Mesenchymal stem cell (in vitro differentiated cells and primary cell): ENCODE results near the gene COX10.

Experiments used
- DNase-seq: peaks from one replicate; pipeline ENCODE4 v3.0.0-alpha.2; 2013
- H2AFZ ChIP-seq: one replicate; pipeline ENCODE4 v1.6.1; 2013; ENCODE audit warnings: low read depth, mild to moderate bottlenecking, control low read depth, inconsistent platforms, low read length, moderate library complexity
- H2AK5ac ChIP-seq: 2 replicates; pipeline ENCODE4 v1.6.1; 2013; ENCODE audit warnings: low read length, moderate library complexity, mild to moderate bottlenecking, inconsistent platforms; ENCODE audit not compliant: severe bottlenecking
- H2BK120ac ChIP-seq: one replicate; pipeline ENCODE4 v1.6.1; 2013; ENCODE audit warnings: low read depth, mild to moderate bottlenecking, inconsistent platforms, low read length, moderate library complexity
- H2BK12ac ChIP-seq, 2 experiments: one replicate each; pipeline ENCODE4 v1.6.1; 2013; ENCODE audit warnings: inconsistent platforms in 2 of 2, low read length in 2 of 2, mild to moderate bottlenecking in 2 of 2, moderate library complexity in 2 of 2, control low read depth in 1 of 2
- H2BK15ac ChIP-seq: one replicate; pipeline ENCODE4 v1.6.1; 2013; ENCODE audit warnings: mild to moderate bottlenecking, low read depth, inconsistent platforms; ENCODE audit not compliant: poor library complexity, severe bottlenecking
- H2BK5ac ChIP-seq: 2 replicates; pipeline ENCODE4 v1.6.1; 2013; ENCODE audit warnings: low read depth, mild to moderate bottlenecking, low read length, control low read depth, inconsistent platforms; ENCODE audit not compliant: poor library complexity, severe bottlenecking
- H3K14ac ChIP-seq, 2 experiments: one replicate each; pipeline ENCODE4 v1.6.1; 2013; ENCODE audit warnings: inconsistent platforms in 2 of 2, low read length in 2 of 2, control low read depth in 1 of 2, mild to moderate bottlenecking in 1 of 2, moderate library complexity in 1 of 2
- H3K18ac ChIP-seq, 2 experiments: one replicate each; pipeline ENCODE4 v1.6.1; 2013; ENCODE audit warnings: inconsistent platforms in 2 of 2, low read length in 2 of 2, control low read depth in 1 of 2, low read depth in 1 of 2, mild to moderate bottlenecking in 1 of 2
- H3K23ac ChIP-seq, 2 experiments: one replicate each; pipeline ENCODE4 v1.6.1; 2013; ENCODE audit warnings: inconsistent platforms in 2 of 2, low read length in 2 of 2, mild to moderate bottlenecking in 2 of 2, moderate library complexity in 2 of 2, control low read depth in 1 of 2
- H3K27ac ChIP-seq: 2 replicates; pipeline ENCODE4 v1.5.1; 2013; ENCODE audit warnings: mild to moderate bottlenecking, moderate library complexity, low read length, control low read depth, inconsistent platforms; ENCODE audit not compliant: poor library complexity, severe bottlenecking
- H3K27me3 ChIP-seq, 2 experiments: 2 replicates each; pipeline versions ENCODE4 v1.6.1 to v1.7.0; 2013; ENCODE audit warnings: low read length in 2 of 2, mild to moderate bottlenecking in 2 of 2, moderate library complexity in 2 of 2, control low read depth in 1 of 2, inconsistent platforms in 1 of 2; ENCODE audit not compliant: control insufficient read depth in 1 of 2, insufficient read depth in 1 of 2
- H3K36me3 ChIP-seq, 2 experiments: 2 replicates each; pipeline versions ENCODE4 v1.6.1 to v1.7.0; 2013; ENCODE audit warnings: low read length in 2 of 2, control low read depth in 1 of 2, inconsistent platforms in 1 of 2, low read depth in 1 of 2, mild to moderate bottlenecking in 1 of 2; ENCODE audit not compliant: insufficient read depth in 2 of 2, control insufficient read depth in 1 of 2
- H3K4ac ChIP-seq, 2 experiments: one replicate each; pipeline ENCODE4 v1.6.1; 2013; ENCODE audit warnings: inconsistent platforms in 2 of 2, low read length in 2 of 2, mild to moderate bottlenecking in 2 of 2, moderate library complexity in 2 of 2, control low read depth in 1 of 2, low read depth in 1 of 2
- H3K4me1 ChIP-seq: 2 replicates; pipeline ENCODE4 v1.6.1; 2013; ENCODE audit warnings: low read depth, low read length, control low read depth; ENCODE audit not compliant: control insufficient read depth, insufficient read depth
- H3K4me2 ChIP-seq: 2 replicates; pipeline ENCODE4 v1.6.1; 2013; ENCODE audit warnings: low read length, mild to moderate bottlenecking, inconsistent platforms; ENCODE audit not compliant: poor library complexity, severe bottlenecking
- H3K4me3 ChIP-seq, 2 experiments: 2 replicates each; pipeline versions ENCODE4 v1.5.1 to v1.7.0; 2013; ENCODE audit warnings: low read length in 2 of 2, mild to moderate bottlenecking in 2 of 2, control low read depth in 1 of 2, low read depth in 1 of 2; ENCODE audit not compliant: insufficient read depth in 1 of 2
- H3K79me1 ChIP-seq: replicated peaks from 2 replicates; pipeline ENCODE4 v1.6.1; 2013; ENCODE audit warnings: mild to moderate bottlenecking, control low read depth, low read length, inconsistent platforms; ENCODE audit not compliant: poor library complexity, severe bottlenecking
- H3K9ac ChIP-seq: 2 replicates; pipeline ENCODE4 v1.7.0; 2013; ENCODE audit warnings: mild to moderate bottlenecking, low read length, moderate library complexity
- H3K9me3 ChIP-seq: 2 replicates; pipeline ENCODE4 v1.7.0; 2013; ENCODE audit warnings: mild to moderate bottlenecking, low read length; ENCODE audit not compliant: control insufficient read depth
- H4K8ac ChIP-seq: one replicate; pipeline ENCODE4 v1.6.1; 2013; ENCODE audit warnings: inconsistent platforms, mild to moderate bottlenecking, low read length, moderate library complexity
- H4K91ac ChIP-seq: one replicate; pipeline ENCODE4 v1.6.1; 2013; ENCODE audit warnings: mild to moderate bottlenecking, low read length, inconsistent platforms
- WGBS: methylation state at CpG from one replicate; pipeline ENCODE4 v1.1.7; 2013; ENCODE audit warnings: mixed read lengths; 5-methylcytosine and 5-hydroxymethylcytosine counted together

COX10 gene

GRCh38 chr17:14050616-14051015, 18.7 kb upstream of the COX10 start:
- Histone ChIP-seq H3K4me1 (no peaks in the 10 kb centered on the region), H2AK5ac (no peak overlapping the region), H2BK15ac (no peak overlapping the region), H3K14ac (no peak overlapping the region), H2AFZ (no peak overlapping the region), H3K4me3 (no peak overlapping the region), H4K91ac (no peak overlapping the region), H3K79me1 (peaks cover 19% of the 10 kb centered on the region), H3K36me3 (peaks cover 4 to 8% of the 10 kb centered on the region in 2 experiments), H3K27me3 (no peaks in the 10 kb centered on the region), H2BK120ac (no peak overlapping the region), H2BK12ac (no peak overlapping the region), H2BK5ac (no peak overlapping the region), H4K8ac (no peak overlapping the region), H3K9ac (no peak overlapping the region), H3K23ac (no peak overlapping the region), H3K18ac (no peak overlapping the region), H3K27ac (no peak overlapping the region), H3K4ac (no peak overlapping the region), H3K4me2 (no peak overlapping the region), H3K9me3 (no peaks in the 10 kb centered on the region)
- over 99% methylated on average over 5 of the region's 5 CpGs for WGBS
- DNase-seq, result no peak

GRCh38 chr17:14051692-14052091, 17.6 kb upstream of the COX10 start:
- Histone ChIP-seq H4K8ac (no peak overlapping the region), H3K4me1 (no peaks in the 10 kb centered on the region), H3K9me3 (no peaks in the 10 kb centered on the region), H3K4ac (no peak overlapping the region), H3K18ac (no peak overlapping the region), H3K9ac (no peak overlapping the region), H2AFZ (no peak overlapping the region), H4K91ac (no peak overlapping the region), H3K27ac (no peak overlapping the region), H3K23ac (no peak overlapping the region), H3K14ac (no peak overlapping the region), H2BK120ac (no peak overlapping the region), H3K79me1 (peaks cover 18% of the 10 kb centered on the region), H2BK15ac (no peak overlapping the region), H2AK5ac (no peak overlapping the region), H3K27me3 (no peaks in the 10 kb centered on the region), H3K4me2 (no peak overlapping the region), H2BK12ac (peak overlapping the region in 1 of 2 experiments; percentile 42), H3K36me3 (peaks cover 4 to 10% of the 10 kb centered on the region in 2 experiments), H2BK5ac (no peak overlapping the region), H3K4me3 (no peak overlapping the region)
- 99% methylated on average over 3 of the region's 4 CpGs for WGBS
- no peak for DNase-seq

- Histone ChIP-seq H2BK15ac (no peak overlapping the region), H2BK120ac (no peak overlapping the region), H2AFZ (no peak overlapping the region), H3K27ac (no peak overlapping the region), H3K79me1 (peaks cover 21% of the 10 kb centered on the region), H2BK12ac (no peak overlapping the region), H3K9me3 (no peaks in the 10 kb centered on the region), H3K4ac (no peak overlapping the region), H3K9ac (no peak overlapping the region), H3K4me1 (no peaks in the 10 kb centered on the region), H2AK5ac (no peak overlapping the region), H3K4me2 (no peak overlapping the region), H4K91ac (no peak overlapping the region), H2BK5ac (no peak overlapping the region), H4K8ac (no peak overlapping the region), H3K18ac (no peak overlapping the region), H3K27me3 (no peaks in the 10 kb centered on the region), H3K4me3 (no peak overlapping the region), H3K23ac (no peak overlapping the region), H3K36me3 (peaks cover 4 to 10% of the 10 kb centered on the region in 2 experiments), H3K14ac (no peak overlapping the region)
- peak; percentile 54 for DNase-seq
- 87% methylated on average over 4 of the region's 6 CpGs for WGBS
Observed at GRCh38 chr17:14052886-14053615, 16.3 kb upstream of the COX10 start.

DNA sequence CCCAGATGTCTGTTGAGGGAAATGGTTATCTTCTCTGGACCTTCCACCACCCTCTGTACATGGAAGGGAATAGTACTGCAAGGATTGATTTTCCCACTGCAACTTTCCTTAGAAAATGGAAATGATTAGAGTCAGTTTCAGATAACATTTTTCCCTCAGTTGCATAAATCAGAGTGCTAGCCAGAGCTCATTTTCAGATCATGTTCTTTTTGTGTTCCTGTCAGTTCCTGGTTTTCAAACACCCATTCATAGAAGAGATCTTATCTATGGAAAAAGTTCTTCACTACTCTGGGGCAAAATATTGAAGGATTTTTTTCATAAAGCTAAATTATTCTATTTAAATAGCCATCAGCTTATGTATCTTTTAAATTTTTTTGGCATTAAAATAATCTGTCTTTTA, 11.7 kb upstream of the COX10 start:
- no peak overlapping the region for H3K4me3 ChIP-seq
- H3K27me3 ChIP-seq, result no peaks in the 10 kb centered on the region

More for the DNA sequence above, 11.7 kb upstream of the COX10 start:
- H4K8ac ChIP-seq, result no peak overlapping the region
- H4K91ac ChIP-seq, result no peak overlapping the region
- no peak overlapping the region for H2AFZ ChIP-seq
- H3K4ac ChIP-seq, result no peak overlapping the region
- H3K9me3 ChIP-seq, result no peaks in the 10 kb centered on the region
- H2AK5ac ChIP-seq, result no peak overlapping the region
- H3K9ac ChIP-seq, result no peak overlapping the region
- H3K18ac ChIP-seq, result no peak overlapping the region
- H2BK12ac ChIP-seq, result no peak overlapping the region
- H2BK15ac ChIP-seq, result no peak overlapping the region
- H3K4me1 ChIP-seq, result peaks cover 2% of the 10 kb centered on the region
- H2BK120ac ChIP-seq, result no peak overlapping the region
- no peak overlapping the region for H2BK5ac ChIP-seq
- DNase-seq, result no peak
- no peak overlapping the region for H3K14ac ChIP-seq
- no peak overlapping the region for H3K4me2 ChIP-seq
- no peak overlapping the region for H3K27ac ChIP-seq
- peaks cover 0 to 3% of the 10 kb centered on the region in 2 experiments for H3K36me3 ChIP-seq
- no peak overlapping the region for H3K23ac ChIP-seq
- peaks cover 21% of the 10 kb centered on the region for H3K79me1 ChIP-seq
